Globus pallidus (tissue), 1 donor: Measurements from ENCODE around the gene CREB1.

ENCODE experiments used
- DNase-seq: peaks from one replicate; pipeline ENCODE4 v3.0.0-alpha.2; 2015; ENCODE audit warnings: low spot score

CREB1 gene

GRCh38 chr2:207504513-207505170, 25.1 kb upstream of the CREB1 start:
- DNase-seq: peak; percentile 30

GRCh38 chr2:207505171-207505570, 24.6 kb upstream of the CREB1 start:
- DNase-seq: no peak

- DNase-seq: no peak
These were observed 24.0 kb upstream of the CREB1 start for GRCh38 chr2:207505728-207506127.

- DNase-seq: no peak
These were observed 23.3 kb upstream of the CREB1 start for GRCh38 chr2:207506426-207506825.

GRCh38 chr2:207510148-207510547, 19.6 kb upstream of the CREB1 start:
- DNase-seq: no peak

GRCh38 chr2:207511851-207512250, 17.9 kb upstream of the CREB1 start:
- DNase-seq: no peak

GRCh38 chr2:207512356-207512755, 17.4 kb upstream of the CREB1 start:
- DNase-seq: no peak

- no peak for DNase-seq
These were observed 16.1 kb upstream of the CREB1 start for GRCh38 chr2:207513551-207514257.

- DNase-seq: no peak
These were observed 15.3 kb upstream of the CREB1 start for GRCh38 chr2:207514451-207514850.

- no peak for DNase-seq
These were observed 14.1 kb upstream of the CREB1 start for GRCh38 chr2:207515671-207516070.

GRCh38 chr2:207516206-207516605, 13.6 kb upstream of the CREB1 start:
- DNase-seq: no peak

GRCh38 chr2:207523005-207523404, 6.8 kb upstream of the CREB1 start:
- DNase-seq: no peak

- no peak for DNase-seq
These were observed 4.5 kb upstream of the CREB1 start for GRCh38 chr2:207525296-207525695.

GRCh38 chr2:207528980-207529329, 807 bp upstream of the CREB1 start:
- DNase-seq: peak; percentile 20

GRCh38 chr2:207530160-207531031, 634 bp downstream of the CREB1 start:
- peak; percentile 50 for DNase-seq

- DNase-seq: peak; percentile 11
These were observed 1.5 kb downstream of the CREB1 start for GRCh38 chr2:207531032-207531952.

- no peak for DNase-seq
These were observed 2.9 kb downstream of the CREB1 start for GRCh38 chr2:207532676-207533075.

- DNase-seq: no peak
These were observed 3.8 kb downstream of the CREB1 start for GRCh38 chr2:207533461-207534008.

- DNase-seq: no peak
These were observed 4.7 kb downstream of the CREB1 start for GRCh38 chr2:207534417-207534816.

- no peak for DNase-seq
These were observed 9.7 kb downstream of the CREB1 start for GRCh38 chr2:207539470-207539869.

- no peak for DNase-seq
These were observed 10.7 kb downstream of the CREB1 start for GRCh38 chr2:207540431-207540830.

- DNase-seq: no peak
These were observed 12.2 kb downstream of the CREB1 start for GRCh38 chr2:207541933-207542332.
